Measurements from ENCODE around the gene NOP9. TPM values are rescaled to one million over a fixed set of nuclear protein-coding genes. Genes with fewer than 3 reads are reported as not detected.

The NOP9 gene
- total and polyA plus RNA-seq, 7 donors, result 11.4 to 38.8 (median 36.7) TPM

DNA sequence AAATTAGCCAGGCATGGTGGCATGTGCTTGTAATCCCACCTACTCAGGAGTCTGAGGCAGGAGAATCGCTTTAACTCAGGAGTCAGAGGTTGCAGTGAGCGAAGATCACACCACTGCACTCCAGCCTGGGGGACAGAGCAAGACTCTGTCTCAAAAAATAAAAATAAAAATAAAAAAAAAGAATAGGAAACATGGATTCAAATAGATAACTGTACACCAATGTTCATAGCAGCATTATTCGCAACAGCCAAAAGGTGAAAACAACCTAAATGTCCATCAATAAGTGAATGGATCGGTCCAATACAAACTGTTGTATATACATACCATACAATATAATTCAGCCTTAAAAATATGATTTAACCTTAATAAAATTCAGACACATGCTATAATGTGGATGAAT is 43.2 kb downstream of the NOP9 start:
- Histone ChIP-seq H3K9me3 (no peaks in the 10 kb centered on the region), H3K36me3 (ENCODE audit: insufficient read depth in 1 of 2, low read depth in 1 of 2) (no peaks in the 10 kb centered on the region), H3K27ac (no peak overlapping the region), H3K27me3 (ENCODE audit: insufficient read depth in 3 of 3, low read length in 2 of 3) (peaks cover 0 to 45% (median 3%) of the 10 kb centered on the region in 3 donors), H3K4me3 (no peak overlapping the region), H3K4me1 (no peaks in the 10 kb centered on the region)
- no peak for TF ChIP-seq CTCF (IDR thresholded peaks at IDR 0.05)
- intact Hi-C loops (cut with DNase I), result no loop called here
- DNase-seq, result no peak
- no peak for ATAC-seq
- 96% methylated on average over 4 of the region's 4 CpGs for WGBS, 3 donors

GRCh38 chr14:24343795-24344660 is 44.4 kb downstream of the NOP9 start:
- WGBS, 3 donors, result 68 to 75% (median 71%) methylated on average over 7 of the region's 7 CpGs
- intact Hi-C loops (cut with DNase I), result no loop called here
- ATAC-seq (no peak), DNase-seq (no peak)
- H3K27me3 ChIP-seq (ENCODE audit: insufficient read depth in 3 of 3, low read length in 2 of 3), result peaks cover 0 to 44% (median 3%) of the 10 kb centered on the region in 3 donors
- H3K4me1 ChIP-seq, result no peaks in the 10 kb centered on the region
- H3K27ac ChIP-seq, result no peak overlapping the region
- no peaks in the 10 kb centered on the region for H3K36me3 ChIP-seq (ENCODE audit: insufficient read depth in 1 of 2, low read depth in 1 of 2)
- H3K4me3 ChIP-seq, result no peak overlapping the region
- no peak for TF ChIP-seq CTCF (IDR thresholded peaks at IDR 0.05)
- H3K9me3 ChIP-seq, result no peaks in the 10 kb centered on the region

DNA sequence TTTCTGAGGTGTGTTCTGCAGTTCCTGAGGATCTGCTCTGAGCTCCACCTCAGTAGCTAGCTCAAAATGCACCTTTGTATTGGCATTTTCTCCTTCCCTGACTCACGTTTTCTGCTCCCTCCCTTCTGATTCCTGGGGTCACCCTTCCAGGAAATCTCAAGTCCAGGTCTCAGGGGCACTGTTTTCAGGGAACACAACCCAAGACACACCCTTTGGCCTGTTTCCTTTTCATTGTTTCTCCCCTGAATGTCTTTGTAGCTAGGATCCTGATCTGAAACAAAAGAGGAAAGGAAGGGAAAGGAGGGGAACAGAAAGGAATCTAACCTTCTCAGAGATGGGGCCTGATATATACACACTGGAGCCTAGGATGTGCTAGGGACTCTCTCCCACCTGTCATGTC is 47.5 kb downstream of the NOP9 start:
- intact Hi-C loops (cut with DNase I), result no loop called here
- ATAC-seq (no peak), DNase-seq (no peak)
- H3K4me1 ChIP-seq, result no peaks in the 10 kb centered on the region
- no peaks in the 10 kb centered on the region for H3K9me3 ChIP-seq
- no peak overlapping the region for H3K27ac ChIP-seq
- peaks cover 0 to 43% (median 0%) of the 10 kb centered on the region in 3 donors for H3K27me3 ChIP-seq (ENCODE audit: insufficient read depth in 3 of 3, low read length in 2 of 3)
- TF ChIP-seq CTCF (IDR thresholded peaks at IDR 0.05), result no peak
- H3K36me3 ChIP-seq (ENCODE audit: insufficient read depth in 1 of 2, low read depth in 1 of 2), result no peaks in the 10 kb centered on the region
- no peak overlapping the region for H3K4me3 ChIP-seq
- WGBS, 3 donors, result 23 to 46% (median 43%) methylated on average over 1 of the region's 1 CpG

- WGBS, 3 donors, result 83 to 93% (median 91%) methylated on average over 2 of the region's 2 CpGs
- DNase-seq (no peak), ATAC-seq (no peak)
- no peaks in the 10 kb centered on the region for H3K9me3 ChIP-seq
- H3K27me3 ChIP-seq (ENCODE audit: insufficient read depth in 3 of 3, low read length in 2 of 3), result peaks cover 0 to 51% (median 0%) of the 10 kb centered on the region in 3 donors
- intact Hi-C loops (cut with DNase I), result no loop called here
- no peaks in the 10 kb centered on the region for H3K4me1 ChIP-seq
- no peaks in the 10 kb centered on the region for H3K36me3 ChIP-seq (ENCODE audit: insufficient read depth in 1 of 2, low read depth in 1 of 2)
- TF ChIP-seq CTCF (IDR thresholded peaks at IDR 0.05), result no peak
- H3K27ac ChIP-seq, result no peak overlapping the region
- H3K4me3 ChIP-seq, result no peak overlapping the region
Measured at GRCh38 chr14:24348186-24348585, 48.5 kb downstream of the NOP9 start.

Measured in psoas muscle (tissue), 8 donors.